ENCODE data around the gene UNKL. TPM values are rescaled to one million over a fixed set of nuclear protein-coding genes. Genes with fewer than 3 reads are reported as not detected.
A peak's percentile ranks its signal among the peaks of the same experiment; 100 is the strongest.

Gene UNKL
- polyA plus RNA-seq, 1 experiment: 15.4 TPM

- no peak overlapping the region for H3K4me3 ChIP-seq (ENCODE audit: low read depth, low read length)
Observed at GRCh38 chr16:1343428-1344242, 70.9 kb downstream of the UNKL start.

GRCh38 chr16:1342526-1343427 lies 71.7 kb downstream of the UNKL start:
- ChIA-PET POLR2A (interaction anchor here (0.6 kb wide), 1 partner anchor 41 kb away, joined by 6 read pairs; no protein-coding TSS in a partner anchor), CTCF (interaction anchor here (0.7 kb wide), 1 partner anchor 530 kb away, joined by 3 read pairs; no protein-coding TSS in a partner anchor)
- no peaks in the 10 kb centered on the region; the same call in 1 of the 2 replicates for H3K36me3 ChIP-seq (ENCODE audit: control insufficient read depth, insufficient read depth, low read length)
- no peaks in the 10 kb centered on the region for H3K27me3 ChIP-seq (ENCODE audit: control insufficient read depth, insufficient read depth, low read length)
- H3K4me3 ChIP-seq (ENCODE audit: low read depth, low read length): no peak overlapping the region
- TF ChIP-seq CTCF (IDR thresholded peaks at IDR 0.05; ENCODE audit: insufficient read depth, low read depth, low read length): no peak
- peak; percentile 31 for DNase-seq (ENCODE audit: low read depth)

More at GRCh38 chr16:1343428-1344242, 70.9 kb downstream of the UNKL start:
- ChIA-PET CTCF (interaction anchor here (0.7 to 1.3 kb wide), 4 partner anchors 21 to 531 kb away, joined by 3 to 4 read pairs (median 4); no protein-coding TSS in a partner anchor), POLR2A (no interaction called here)
- DNase-seq (ENCODE audit: low read depth): no peak
- Histone ChIP-seq H3K36me3 (ENCODE audit: control insufficient read depth, insufficient read depth, low read length) (peaks cover 3% of the 10 kb centered on the region; the same call in 1 of the 2 replicates), H3K27me3 (ENCODE audit: control insufficient read depth, insufficient read depth, low read length) (no peaks in the 10 kb centered on the region)
- no peak for TF ChIP-seq CTCF (IDR thresholded peaks at IDR 0.05; ENCODE audit: insufficient read depth, low read depth, low read length)

- TF ChIP-seq CTCF (IDR thresholded peaks at IDR 0.05; ENCODE audit: insufficient read depth, low read depth, low read length): no peak
- Histone ChIP-seq H3K4me3 (ENCODE audit: low read depth, low read length) (no peak overlapping the region), H3K36me3 (ENCODE audit: control insufficient read depth, insufficient read depth, low read length) (no peaks in the 10 kb centered on the region), H3K27me3 (ENCODE audit: control insufficient read depth, insufficient read depth, low read length) (no peaks in the 10 kb centered on the region)
- DNase-seq (ENCODE audit: low read depth): no peak
- POLR2A ChIA-PET: no interaction called here
- CTCF ChIA-PET: no interaction called here
Observed at GRCh38 chr16:1341495-1342420, 72.7 kb downstream of the UNKL start.

GRCh38 chr16:1340730-1341494 lies 73.6 kb downstream of the UNKL start:
- ChIA-PET POLR2A (no interaction called here), CTCF (no interaction called here)
- no peak for TF ChIP-seq CTCF (IDR thresholded peaks at IDR 0.05; ENCODE audit: insufficient read depth, low read depth, low read length)
- H3K27me3 ChIP-seq (ENCODE audit: control insufficient read depth, insufficient read depth, low read length): no peaks in the 10 kb centered on the region; the same call in 1 of the 2 replicates
- H3K4me3 ChIP-seq (ENCODE audit: low read depth, low read length): no peak overlapping the region
- H3K36me3 ChIP-seq (ENCODE audit: control insufficient read depth, insufficient read depth, low read length): no peaks in the 10 kb centered on the region
- DNase-seq (ENCODE audit: low read depth): no peak
